HCT116 (cell line): ENCODE results near the gene NME1. TPM values are rescaled to one million over a fixed set of nuclear protein-coding genes. Genes with fewer than 3 reads are reported as not detected.
A peak's percentile ranks its signal among the peaks of the same experiment; 100 is the strongest.

Experiments
- ATAC-seq: fragments of 200-7000 bp; cut with Tn5 transposase; 2 replicates; pipeline ENCODE4 v1.9.1; 2020; ENCODE audit warnings: mild to moderate bottlenecking, moderate library complexity
- BruUV-seq: library from RNA; stranded (reverse); fragments of 400-500 nt; replicated peaks from 2 replicates; lab custom pipeline; 2021; lab: Mats Ljungman, UMichigan
- CTCF ChIA-PET: fragments of 300-600 bp; sonication (Branson Sonifier 250); formaldehyde crosslinking; loops from one replicate; lab custom pipeline; 2021; ENCODE audit warnings: antibody characterized with exemption; lab: Charles Lee
- POLR2A ChIA-PET: fragments of 300-600, 350-600 bp; sonication (Branson Sonifier 250); formaldehyde crosslinking; loops from one replicate; lab custom pipeline; 2021; ENCODE audit warnings: antibody characterized with exemption; lab: Charles Lee
- RAD21 ChIA-PET, 2 experiments: fragments of 300-600 bp; sonication (Branson Sonifier 250); formaldehyde crosslinking; loops; one replicate each; lab custom pipeline; 2023; ENCODE audit warnings: low total read pairs in 2 of 2; ENCODE audit not compliant: uncharacterized antibody in 2 of 2, unreplicated experiment in 2 of 2, low non-redundant PET in 1 of 2; lab: Charles Lee
- DNase-seq: peaks from one replicate; pipeline ENCODE4 v3.0.0-alpha.2; 2010; ENCODE audit warnings: low read depth, low spot score
- H2AFZ ChIP-seq: fragments of 200-600 bp; shearing (Covaris generic), sonication (generic); 2 replicates; pipeline ENCODE4 v1.6.1; 2017; ENCODE audit warnings: low read depth, mixed run types, mixed read lengths, antibody characterized with exemption, low read length; ENCODE audit not compliant: poor library complexity, severe bottlenecking
- H3K27ac ChIP-seq: 2 replicates; pipeline ENCODE4 v1.5.1; 2012; ENCODE audit warnings: low read depth, low read length
- H3K27me3 ChIP-seq: fragments of 200-600 bp; sonication (generic); 2 replicates; pipeline ENCODE4 v1.6.1; 2016; ENCODE audit warnings: mixed run types, low read length, mixed read lengths; ENCODE audit not compliant: insufficient read depth
- H3K36me3 ChIP-seq, 2 experiments: fragments of 200-500 bp in 1 of 2; fragments of 200-600 bp in 1 of 2; sonication (Bioruptor generic) in 1 of 2; sonication (generic) in 1 of 2; 2 replicates each; pipeline versions ENCODE4 v1.5.1 to v1.6.1; 2014 to 2016; ENCODE audit warnings: low read length in 2 of 2, inconsistent platforms in 1 of 2, mixed read lengths in 1 of 2, mixed run types in 1 of 2; ENCODE audit not compliant: insufficient read depth in 2 of 2, control insufficient read depth in 1 of 2
- H3K4me1 ChIP-seq, 2 experiments: fragments of 200-600 bp in 1 of 2; sonication (generic) in 1 of 2; 2 replicates each; pipeline versions ENCODE4 v1.5.1 to v1.6.1; 2012 to 2017; ENCODE audit warnings: low read length in 2 of 2, inconsistent platforms in 1 of 2, mild to moderate bottlenecking in 1 of 2, mixed read lengths in 1 of 2, mixed run types in 1 of 2, moderate library complexity in 1 of 2; ENCODE audit not compliant: insufficient read depth in 2 of 2, control insufficient read depth in 1 of 2
- H3K4me2 ChIP-seq: fragments of 200-600 bp; sonication (generic); 2 replicates; pipeline ENCODE4 v1.6.1; 2017; ENCODE audit warnings: mixed run types, low read length, mixed read lengths
- H3K4me3 ChIP-seq, 2 experiments: fragments of 200-600 bp in 1 of 2; sonication (generic) in 1 of 2; replicated peaks in 1 of 2; 2 replicates each; pipeline ENCODE4 v1.5.1; 2011 to 2016; ENCODE audit warnings: low read length in 2 of 2, control low read depth in 1 of 2, low read depth in 1 of 2, mild to moderate bottlenecking in 1 of 2, mixed read lengths in 1 of 2, mixed run types in 1 of 2
- H3K79me2 ChIP-seq: fragments of 200-600 bp; sonication (generic); 2 replicates; pipeline ENCODE4 v1.6.1; 2017; ENCODE audit warnings: mild to moderate bottlenecking, mixed run types, low read length, moderate library complexity, mixed read lengths; ENCODE audit not compliant: insufficient read depth
- H3K9ac ChIP-seq: fragments of 200-600 bp; sonication (generic); 2 replicates; pipeline ENCODE4 v1.6.1; 2016; ENCODE audit warnings: low read length, mixed read lengths
- H3K9me2 ChIP-seq: fragments of 200-600 bp; sonication (generic), shearing (Covaris generic); 2 replicates; pipeline ENCODE4 v1.6.1; 2017; ENCODE audit warnings: mixed run types, mild to moderate bottlenecking, moderate library complexity; ENCODE audit not compliant: insufficient read depth
- H3K9me3 ChIP-seq, 2 experiments: fragments of 200-500 bp in 1 of 2; fragments of 200-600 bp in 1 of 2; sonication (Bioruptor generic) in 1 of 2; sonication (generic) in 1 of 2; 2 replicates each; pipeline ENCODE4 v1.6.1; 2014 to 2017; ENCODE audit warnings: low read length in 2 of 2, mixed read lengths in 2 of 2, inconsistent platforms in 1 of 2, low read depth in 1 of 2, mild to moderate bottlenecking in 1 of 2, mixed run types in 1 of 2, moderate library complexity in 1 of 2; ENCODE audit not compliant: control insufficient read depth in 1 of 2, insufficient read depth in 1 of 2
- H4K20me1 ChIP-seq: fragments of 200-600 bp; sonication (generic), shearing (Covaris generic); 2 replicates; pipeline ENCODE4 v1.6.1; 2017; ENCODE audit warnings: mixed run types, mild to moderate bottlenecking, moderate library complexity; ENCODE audit not compliant: insufficient read depth
- CBX3 ChIP-seq: IDR thresholded peaks from 2 replicates; pipeline ENCODE4 v1.6.1; 2012; ENCODE audit warnings: low read depth
- CEBPB ChIP-seq: IDR thresholded peaks from 2 replicates; pipeline ENCODE4 v1.6.1; 2012; ENCODE audit warnings: low read depth
- CTCF ChIP-seq, 3 experiments: fragments of 200-600 bp in 1 of 3; sonication (generic) in 1 of 3; IDR thresholded peaks in 2 of 3; conservative IDR thresholded peaks in 1 of 3; 2 replicates each; pipeline ENCODE4 v1.5.1; 2012 to 2017; ENCODE audit warnings: low read depth in 2 of 3, low read length in 2 of 3, antibody characterized with exemption in 1 of 3, borderline replicate concordance in 1 of 3, control low read depth in 1 of 3, mild to moderate bottlenecking in 1 of 3, mixed read lengths in 1 of 3, mixed run types in 1 of 3, moderate library complexity in 1 of 3; ENCODE audit not compliant: insufficient read depth in 1 of 3
- EGR1 ChIP-seq: IDR thresholded peaks from 2 replicates; pipeline ENCODE4 v1.6.1; 2012; ENCODE audit warnings: low read depth
- ELF1 ChIP-seq: IDR thresholded peaks from 2 replicates; pipeline ENCODE4 v1.6.1; 2012; ENCODE audit warnings: low read depth, borderline replicate concordance
- EZH2 ChIP-seq: fragments of 200-600 bp; sonication (generic); IDR thresholded peaks from 2 replicates; pipeline ENCODE4 v1.6.1; 2017; ENCODE audit warnings: antibody characterized with exemption, mixed run types
- JUND ChIP-seq: IDR thresholded peaks from 2 replicates; pipeline ENCODE4 v1.6.1; 2012
- MAX ChIP-seq: IDR thresholded peaks from 2 replicates; pipeline ENCODE4 v1.6.1; 2012
- POLR2A ChIP-seq: IDR thresholded peaks from 2 replicates; pipeline ENCODE4 v1.7.0; 2011; ENCODE audit warnings: borderline replicate concordance; ENCODE audit not compliant: insufficient read depth, insufficient read length; ENCODE audit errors: extremely low read depth
- POLR2AphosphoS5 ChIP-seq: IDR thresholded peaks from 2 replicates; pipeline ENCODE4 v1.6.1; 2011; ENCODE audit warnings: mild to moderate bottlenecking, low read depth, low read length, moderate library complexity
- RAD21 ChIP-seq: IDR thresholded peaks from 2 replicates; pipeline ENCODE4 v1.6.1; 2012; ENCODE audit warnings: low read depth, mild to moderate bottlenecking
- SIN3A ChIP-seq: IDR thresholded peaks from 2 replicates; pipeline ENCODE4 v1.6.1; 2012; ENCODE audit warnings: low read depth
- SRF ChIP-seq: IDR thresholded peaks from 2 replicates; pipeline ENCODE4 v1.6.1; 2012; ENCODE audit warnings: low read depth
- TCF7L2 ChIP-seq: IDR thresholded peaks from 2 replicates; pipeline ENCODE4 v1.7.0; 2011; ENCODE audit warnings: borderline replicate concordance, inconsistent platforms; ENCODE audit not compliant: insufficient read depth, insufficient read length; ENCODE audit errors: extremely low read depth
- ZFX ChIP-seq: fragments of 450-650 bp; IDR thresholded peaks from 2 replicates; pipeline ENCODE4 v1.6.1; 2017
- intact Hi-C: fragments of 100-400 bp; cut with micrococcal nuclease; formaldehyde crosslinking; loops from 2 replicates; pipeline ENCODE4 v1.10.0; 2022
- total RNA-seq: library from RNA; stranded (reverse); gene quantifications from one replicate; pipeline ENCODE4 v1.2.1, GENCODE V29; 2021; ENCODE audit not compliant: unreplicated experiment

NME1 gene
- total RNA-seq, 1 experiment from 2014 or later: 510 TPM

GRCh38 chr17:51119415-51120356, 33.7 kb upstream of the NME1 start:
- H3K4me2 ChIP-seq: peak overlapping the region; percentile 84

More at GRCh38 chr17:51119415-51120356, 33.7 kb upstream of the NME1 start:
- peaks cover 17% of the 10 kb centered on the region; the same call in 1 of the 2 replicates for H4K20me1 ChIP-seq
- no peaks in the 10 kb centered on the region for H3K9me2 ChIP-seq
- peak overlapping the region; percentile 95 for H3K9ac ChIP-seq
- TSS peak; percentile 55 for BruUV-seq
- ChIA-PET CTCF (interaction anchor here (0.8 to 4.6 kb wide), 2 partner anchors 33 to 34 kb away, joined by 3 to 43 read pairs; partner anchors contain the start of gene NME1), POLR2A (interaction anchor here (0.7 to 3.5 kb wide), 11 partner anchors 8 to 253 kb away, joined by 3 to 24 read pairs (median 5); partner anchors contain the start of genes NME1 and TOB1), RAD21 (interaction anchor here (0.6 to 1.7 kb wide), 4 partner anchors 13 to 34 kb away, joined by 3 to 8 read pairs (median 6); partner anchors contain the start of gene NME1 (in 2 of the 2))
- ATAC-seq (peak; percentile 28), DNase-seq (peak; percentile 38)
- no peaks in the 10 kb centered on the region for H3K36me3 ChIP-seq
- TF ChIP-seq MAX (peak; percentile 32; the same call in 1 of the 2 replicates), RAD21 (peak; percentile 78), ZFX (no peak), ELF1 (no peak; the same call in 1 of the 2 replicates), POLR2A (no peak), CEBPB (no peak), CTCF (IDR thresholded peaks at IDR 0.05 in 2 of 3, conservative IDR thresholded peaks at IDR 0.05 in 1 of 3; ENCODE audit: borderline replicate concordance in 1 of 3, insufficient read depth in 1 of 3, low read depth in 2 of 3, low read length in 2 of 3) (peak in 2 of 3 experiments; percentile 19 to 34; a peak in 3 of 6 replicates), TCF7L2 (no peak), JUND (no peak), SRF (no peak), EZH2 (no peak), CBX3 (no peak), POLR2AphosphoS5 (peak; percentile 28), SIN3A (peak; percentile 51; the same call in 1 of the 2 replicates), EGR1 (no peak)
- no peaks in the 10 kb centered on the region for H3K27me3 ChIP-seq
- H3K9me3 ChIP-seq: no peaks in the 10 kb centered on the region
- peaks cover 30 to 41% of the 10 kb centered on the region in 2 experiments for H3K4me1 ChIP-seq
- intact Hi-C loops: loop anchor here (2.0 kb wide), 1 partner anchor 253 kb away; the partner anchor contains the start of gene TOB1
- peak overlapping the region; percentile 68 for H3K27ac ChIP-seq
- peaks cover 58% of the 10 kb centered on the region for H3K79me2 ChIP-seq
- H2AFZ ChIP-seq: no peak overlapping the region
- H3K4me3 ChIP-seq: peak overlapping the region; percentile 91 to 92
